ENCODE results near the gene SH3BP1.

DNA sequence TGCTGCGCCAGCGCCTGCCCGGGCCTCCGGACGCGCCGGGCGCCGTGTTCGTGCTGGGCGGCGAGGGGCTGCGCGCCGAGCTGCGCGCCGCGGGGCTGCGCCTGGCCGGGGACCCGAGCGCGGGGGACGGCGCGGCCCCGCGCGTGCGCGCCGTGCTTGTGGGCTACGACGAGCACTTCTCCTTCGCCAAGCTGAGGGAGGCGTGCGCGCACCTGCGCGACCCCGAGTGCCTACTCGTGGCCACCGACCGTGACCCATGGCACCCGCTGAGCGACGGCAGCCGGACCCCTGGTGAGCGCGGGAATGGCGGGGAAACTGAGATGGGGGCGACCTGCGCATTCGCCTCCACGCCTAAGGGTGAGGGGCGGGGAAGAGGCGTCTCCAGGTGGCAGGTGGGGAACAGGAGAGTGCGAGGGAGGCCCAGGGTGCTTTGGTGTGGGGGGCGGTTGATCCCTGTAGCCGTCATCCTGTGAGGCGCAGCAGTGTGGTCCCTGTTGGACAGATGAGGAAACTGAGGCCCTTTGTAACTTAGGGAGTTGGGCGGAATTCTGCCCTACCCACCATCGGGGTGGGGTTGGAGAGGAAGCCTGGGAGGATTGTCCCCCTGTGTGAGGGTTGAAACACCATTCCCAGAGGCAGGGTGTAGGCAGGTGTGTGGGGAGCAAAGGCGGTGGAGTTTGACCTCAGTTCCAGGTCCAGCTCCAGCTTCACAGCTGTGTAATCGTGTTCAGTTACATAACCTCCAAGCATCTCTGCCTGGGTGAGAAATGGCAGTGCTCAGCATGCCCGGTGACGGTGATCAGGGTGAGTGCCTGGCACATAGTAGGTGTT, 19.8 kb downstream of the SH3BP1 start:
- TF ChIP-seq GATA2 (IDR thresholded peaks at IDR 0.05; ENCODE audit: low read depth, low read length) (no peak), GATA3 (IDR thresholded peaks at IDR 0.05; ENCODE audit: low read depth, low read length) (no peak)
